ENCODE data around the gene ELF3. TPM values are rescaled to one million over a fixed set of nuclear protein-coding genes. Genes with fewer than 3 reads are reported as not detected.

Gene ELF3
- total and polyA plus RNA-seq, 2 of the 13 experiments (the other 11 are each of a cell fraction or from before 2014, with no cell fraction given), result 11.5 to 55.1 TPM

DNA sequence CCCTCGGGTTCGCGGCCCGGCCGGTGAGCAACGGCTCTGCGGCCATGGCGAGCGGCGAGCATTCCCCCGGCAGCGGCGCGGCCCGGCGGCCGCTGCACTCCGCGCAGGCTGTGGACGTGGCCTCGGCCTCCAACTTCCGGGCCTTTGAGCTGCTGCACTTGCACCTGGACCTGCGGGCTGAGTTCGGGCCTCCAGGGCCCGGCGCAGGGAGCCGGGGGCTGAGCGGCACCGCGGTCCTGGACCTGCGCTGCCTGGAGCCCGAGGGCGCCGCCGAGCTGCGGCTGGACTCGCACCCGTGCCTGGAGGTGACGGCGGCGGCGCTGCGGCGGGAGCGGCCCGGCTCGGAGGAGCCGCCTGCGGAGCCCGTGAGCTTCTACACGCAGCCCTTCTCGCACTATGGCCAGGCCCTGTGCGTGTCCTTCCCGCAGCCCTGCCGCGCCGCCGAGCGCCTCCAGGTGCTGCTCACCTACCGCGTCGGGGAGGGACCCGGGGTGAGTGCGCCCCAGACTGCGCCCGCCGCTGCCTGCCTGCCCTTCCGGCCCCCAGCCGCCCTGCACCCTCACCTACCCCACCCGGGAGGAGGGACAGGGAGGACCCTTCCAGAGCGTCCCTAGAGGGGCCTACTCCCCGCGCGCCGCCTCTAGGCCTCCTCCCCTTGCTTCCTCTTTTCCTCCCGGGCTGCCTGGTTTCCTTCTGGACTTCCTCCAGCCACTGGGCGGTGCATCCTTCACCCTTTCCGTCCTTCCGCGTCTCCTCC, 27.6 kb upstream of the ELF3 start, which contains the start of gene RNPEP (continued):
- TF ChIP-seq TOPORS (CRISPR knock-in tag; IDR thresholded peaks at IDR 0.05) (no peak), ZBTB8A (CRISPR knock-in tag; IDR thresholded peaks at IDR 0.05; ENCODE audit: borderline replicate concordance, low read depth) (0 out of 2 replicates have a peak, but pooled peaks have one; percentile 65), HHEX (CRISPR knock-in tag; IDR thresholded peaks at IDR 0.05) (no peak), MYC (CRISPR knock-in tag; IDR thresholded peaks at IDR 0.05; ENCODE audit: borderline replicate concordance) (peak; percentile 49; the same call in 1 of the 2 replicates), HDAC1 (CRISPR knock-in tag; IDR thresholded peaks at IDR 0.05) (peak; percentile 46), IRX3 (CRISPR knock-in tag; IDR thresholded peaks at IDR 0.05; ENCODE audit: borderline replicate concordance, low read depth) (no peak), JUN (CRISPR knock-in tag; IDR thresholded peaks at IDR 0.05) (no peak), ZNF747 (CRISPR knock-in tag; IDR thresholded peaks at IDR 0.05; ENCODE audit: borderline replicate concordance) (0 out of 2 replicates have a peak, but pooled peaks have one; percentile 35), GTF3A (CRISPR knock-in tag; conservative IDR thresholded peaks at IDR 0.05) (no peak), TFDP1 (CRISPR knock-in tag; IDR thresholded peaks at IDR 0.05; ENCODE audit: borderline replicate concordance) (peak; percentile 10; the same call in 1 of the 2 replicates), ETV6 (CRISPR knock-in tag; conservative IDR thresholded peaks at IDR 0.05) (peak; percentile 81), ZNF512 (CRISPR knock-in tag; IDR thresholded peaks at IDR 0.05) (no peak), PITX1 (CRISPR knock-in tag; IDR thresholded peaks at IDR 0.05) (peak; percentile 67), MYPOP (CRISPR knock-in tag; IDR thresholded peaks at IDR 0.05) (peak; percentile 87), FOXA1 (IDR thresholded peaks at IDR 0.05) (no peak), FOXA1 (CRISPR knock-in tag; IDR thresholded peaks at IDR 0.05) (no peak), ZBTB21 (CRISPR knock-in tag; IDR thresholded peaks at IDR 0.05) (no peak), EEA1 (CRISPR knock-in tag; IDR thresholded peaks at IDR 0.05; ENCODE audit: borderline replicate concordance) (0 out of 2 replicates have a peak, but pooled peaks have one; percentile 35), PHF5A (CRISPR knock-in tag; IDR thresholded peaks at IDR 0.05; ENCODE audit: low read depth, unreplicated experiment) (no peak), ONECUT2 (CRISPR knock-in tag; IDR thresholded peaks at IDR 0.05) (no peak), GZF1 (CRISPR knock-in tag; IDR thresholded peaks at IDR 0.05) (peak; percentile 79; the same call in 1 of the 2 replicates), ZNF776 (CRISPR knock-in tag; IDR thresholded peaks at IDR 0.05) (peak; percentile 44; the same call in 1 of the 2 replicates), ZFP36L2 (CRISPR knock-in tag; IDR thresholded peaks at IDR 0.05) (no peak; the same call in 1 of the 2 replicates), CREBL2 (CRISPR knock-in tag; IDR thresholded peaks at IDR 0.05; ENCODE audit: borderline replicate concordance) (no peak)
- TF ChIP-seq, protein P1, sequence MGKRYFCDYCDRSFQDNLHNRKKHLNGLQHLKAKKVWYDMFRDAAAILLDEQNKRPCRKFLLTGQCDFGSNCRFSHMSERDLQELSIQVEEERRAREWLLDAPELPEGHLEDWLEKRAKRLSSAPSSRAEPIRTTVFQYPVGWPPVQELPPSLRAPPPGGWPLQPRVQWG (CRISPR knock-in tag; IDR thresholded peaks at IDR 0.05; ENCODE audit: borderline replicate concordance, low read depth), result no peak
- TF ChIP-seq, protein P2, sequence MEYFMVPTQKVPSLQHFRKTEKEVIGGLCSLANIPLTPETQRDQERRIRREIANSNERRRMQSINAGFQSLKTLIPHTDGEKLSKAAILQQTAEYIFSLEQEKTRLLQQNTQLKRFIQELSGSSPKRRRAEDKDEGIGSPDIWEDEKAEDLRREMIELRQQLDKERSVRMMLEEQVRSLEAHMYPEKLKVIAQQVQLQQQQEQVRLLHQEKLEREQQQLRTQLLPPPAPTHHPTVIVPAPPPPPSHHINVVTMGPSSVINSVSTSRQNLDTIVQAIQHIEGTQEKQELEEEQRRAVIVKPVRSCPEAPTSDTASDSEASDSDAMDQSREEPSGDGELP (IDR thresholded peaks at IDR 0.05; ENCODE audit: borderline replicate concordance, low read depth), result peak; percentile 4; the same call in 1 of the 2 replicates
